Hematopoietic multipotent progenitor cell treated with erythropoietin and hydrocortisone succinate and interleukin-3 and kit ligand, for 4 days (in vitro differentiated cells): ENCODE data around the gene KIAA1671.
A peak's percentile ranks its signal among the peaks of the same experiment; 100 is the strongest.

Experiments
- DNase-seq: peaks from one replicate; pipeline ENCODE4 v3.0.0-alpha.2; 2015

KIAA1671 gene

GRCh38 chr22:25096638-25097405 is 144.3 kb downstream of the KIAA1671 start:
- DNase-seq, result no peak

GRCh38 chr22:25098445-25099081 is 146.0 kb downstream of the KIAA1671 start:
- no peak for DNase-seq

GRCh38 chr22:25099202-25099601 is 146.7 kb downstream of the KIAA1671 start:
- no peak for DNase-seq

GRCh38 chr22:25100402-25100801 is 147.9 kb downstream of the KIAA1671 start:
- no peak for DNase-seq

- peak; percentile 91 for DNase-seq
Observed at GRCh38 chr22:25100948-25101347, 148.4 kb downstream of the KIAA1671 start.

GRCh38 chr22:25101501-25101900 is 149.0 kb downstream of the KIAA1671 start:
- no peak for DNase-seq

GRCh38 chr22:25101986-25102385 is 149.5 kb downstream of the KIAA1671 start:
- DNase-seq, result no peak

GRCh38 chr22:25102722-25103121 is 150.2 kb downstream of the KIAA1671 start:
- DNase-seq, result no peak

GRCh38 chr22:25104367-25104766 is 151.9 kb downstream of the KIAA1671 start:
- DNase-seq, result no peak

GRCh38 chr22:25105817-25106650 is 153.5 kb downstream of the KIAA1671 start:
- DNase-seq, result no peak

- DNase-seq, result no peak
Observed at GRCh38 chr22:25109878-25110595, 157.5 kb downstream of the KIAA1671 start.

GRCh38 chr22:25110596-25110845 is 158.0 kb downstream of the KIAA1671 start:
- no peak for DNase-seq

GRCh38 chr22:25110846-25111578 is 158.5 kb downstream of the KIAA1671 start:
- peak; percentile 91 for DNase-seq

GRCh38 chr22:25111579-25112517 is 159.3 kb downstream of the KIAA1671 start:
- DNase-seq, result peak; percentile 43

- DNase-seq, result no peak
Observed at GRCh38 chr22:25112538-25113253, 160.2 kb downstream of the KIAA1671 start.

GRCh38 chr22:25113316-25113721 is 160.8 kb downstream of the KIAA1671 start:
- DNase-seq, result no peak

- no peak for DNase-seq
Observed at GRCh38 chr22:25114369-25115362, 162.2 kb downstream of the KIAA1671 start.

GRCh38 chr22:25119609-25120008 is 167.1 kb downstream of the KIAA1671 start:
- no peak for DNase-seq

- no peak for DNase-seq
Observed at GRCh38 chr22:25120093-25120561, 167.6 kb downstream of the KIAA1671 start.
